ENCODE measurements around the gene SOX6. TPM values are rescaled to one million over a fixed set of nuclear protein-coding genes. Genes with fewer than 3 reads are reported as not detected.

Gene SOX6
- total RNA-seq, 1 donor from 2014 or later: 8.3 TPM

DNA sequence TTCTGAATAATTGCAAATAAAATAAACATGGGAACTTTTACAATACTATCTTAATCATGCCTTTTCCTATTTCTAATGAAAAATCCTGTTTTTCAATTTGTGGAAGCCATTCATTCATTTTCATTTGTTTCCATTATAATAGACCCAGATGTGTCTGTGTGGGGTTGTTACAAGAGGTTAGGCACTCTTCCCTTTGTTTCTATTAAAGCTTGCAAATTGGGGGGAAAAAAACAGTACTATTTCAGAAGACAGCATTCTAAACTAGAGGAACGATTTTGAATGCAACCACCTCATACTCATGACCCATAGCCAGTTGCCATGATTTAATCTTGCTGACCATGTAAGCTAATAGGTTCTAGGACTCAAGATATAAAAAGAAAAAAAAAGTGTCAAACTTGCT lies 175.5 kb downstream of the SOX6 start:
- Histone ChIP-seq H3K9me3 (no peaks in the 10 kb centered on the region), H3K27me3 (no peaks in the 10 kb centered on the region), H3K4me3 (no peak overlapping the region), H3K27ac (no peak overlapping the region), H3K36me3 (no peaks in the 10 kb centered on the region), H3K4me1 (no peaks in the 10 kb centered on the region)
- TF ChIP-seq, protein P1, sequence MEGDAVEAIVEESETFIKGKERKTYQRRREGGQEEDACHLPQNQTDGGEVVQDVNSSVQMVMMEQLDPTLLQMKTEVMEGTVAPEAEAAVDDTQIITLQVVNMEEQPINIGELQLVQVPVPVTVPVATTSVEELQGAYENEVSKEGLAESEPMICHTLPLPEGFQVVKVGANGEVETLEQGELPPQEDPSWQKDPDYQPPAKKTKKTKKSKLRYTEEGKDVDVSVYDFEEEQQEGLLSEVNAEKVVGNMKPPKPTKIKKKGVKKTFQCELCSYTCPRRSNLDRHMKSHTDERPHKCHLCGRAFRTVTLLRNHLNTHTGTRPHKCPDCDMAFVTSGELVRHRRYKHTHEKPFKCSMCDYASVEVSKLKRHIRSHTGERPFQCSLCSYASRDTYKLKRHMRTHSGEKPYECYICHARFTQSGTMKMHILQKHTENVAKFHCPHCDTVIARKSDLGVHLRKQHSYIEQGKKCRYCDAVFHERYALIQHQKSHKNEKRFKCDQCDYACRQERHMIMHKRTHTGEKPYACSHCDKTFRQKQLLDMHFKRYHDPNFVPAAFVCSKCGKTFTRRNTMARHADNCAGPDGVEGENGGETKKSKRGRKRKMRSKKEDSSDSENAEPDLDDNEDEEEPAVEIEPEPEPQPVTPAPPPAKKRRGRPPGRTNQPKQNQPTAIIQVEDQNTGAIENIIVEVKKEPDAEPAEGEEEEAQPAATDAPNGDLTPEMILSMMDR (IDR thresholded peaks at IDR 0.05): no peak
- ATAC-seq (no peak), DNase-seq (no peak)
- intact Hi-C loops (cut with DNase I): no loop called here

DNA sequence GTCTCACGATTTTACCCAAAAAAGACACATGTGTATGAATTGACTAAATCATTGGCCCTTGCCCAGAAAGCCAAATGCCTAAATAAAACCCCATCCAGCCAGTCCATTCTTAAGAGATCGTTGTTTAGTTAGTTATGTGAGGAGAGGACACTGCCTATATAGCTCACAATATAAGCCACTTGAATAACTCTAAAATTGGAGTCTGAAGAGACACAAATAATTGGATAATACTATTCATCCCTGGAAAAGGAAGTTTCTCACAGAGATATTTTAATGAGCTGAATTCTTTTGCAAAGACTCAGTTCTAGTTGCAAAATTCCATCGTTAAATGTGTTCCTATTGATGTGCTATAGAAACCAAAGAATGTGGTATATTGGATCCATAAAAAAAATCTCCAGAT lies 176.7 kb downstream of the SOX6 start:
- ATAC-seq: no peak
- no peak for DNase-seq
- TF ChIP-seq, protein P1 (IDR thresholded peaks at IDR 0.05): no peak
- H3K36me3 ChIP-seq: no peaks in the 10 kb centered on the region
- intact Hi-C loops (cut with DNase I): no loop called here
- no peaks in the 10 kb centered on the region for H3K9me3 ChIP-seq
- H3K27ac ChIP-seq: no peak overlapping the region
- no peaks in the 10 kb centered on the region for H3K4me1 ChIP-seq
- H3K27me3 ChIP-seq: no peaks in the 10 kb centered on the region
- no peak overlapping the region for H3K4me3 ChIP-seq

DNA sequence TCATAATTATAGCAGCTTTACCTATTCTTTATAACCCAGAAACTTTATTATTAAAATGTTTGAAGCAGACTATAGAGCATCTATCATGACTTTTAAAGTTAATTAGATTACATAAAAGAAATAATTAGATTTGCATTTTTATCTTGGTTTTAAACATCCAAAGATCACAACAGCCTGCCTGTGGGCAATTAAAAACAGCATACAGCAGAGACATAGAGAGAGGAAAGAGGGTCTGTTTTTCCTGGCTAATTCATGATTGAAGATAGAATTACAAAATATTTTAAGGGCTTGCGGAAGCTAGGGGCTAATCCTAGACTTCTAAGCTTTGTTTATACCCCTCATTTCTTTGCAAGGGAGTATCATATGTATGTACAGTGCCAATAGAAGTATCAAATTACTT lies 178.1 kb downstream of the SOX6 start:
- no peaks in the 10 kb centered on the region for H3K9me3 ChIP-seq
- TF ChIP-seq, protein P1 (IDR thresholded peaks at IDR 0.05): no peak
- ATAC-seq (no peak), DNase-seq (no peak)
- no peak overlapping the region for H3K27ac ChIP-seq
- H3K4me1 ChIP-seq: no peaks in the 10 kb centered on the region
- H3K4me3 ChIP-seq: no peak overlapping the region
- H3K36me3 ChIP-seq: no peaks in the 10 kb centered on the region
- H3K27me3 ChIP-seq: no peaks in the 10 kb centered on the region
- intact Hi-C loops (cut with DNase I): no loop called here

DNA sequence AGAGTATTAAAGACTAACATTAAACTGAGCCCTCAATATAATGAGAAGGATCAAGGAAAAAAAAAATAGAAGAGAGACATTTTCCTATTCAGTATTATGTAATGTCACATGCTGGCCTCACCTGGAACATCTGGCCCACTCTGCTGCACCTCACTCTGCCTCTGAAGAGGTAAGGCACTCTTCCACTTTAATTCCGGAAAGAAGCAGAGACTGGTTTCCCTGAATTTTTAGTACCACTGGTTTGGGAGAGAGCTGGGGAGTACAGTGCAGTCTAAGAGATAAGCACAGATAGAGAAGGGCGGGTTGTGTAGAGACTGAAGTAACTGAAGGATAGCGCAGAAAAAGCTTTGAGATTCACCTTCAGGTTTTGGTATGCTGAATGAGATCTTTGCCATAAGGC lies 178.7 kb downstream of the SOX6 start:
- ATAC-seq (no peak), DNase-seq (no peak)
- Histone ChIP-seq H3K27ac (no peak overlapping the region), H3K4me3 (no peak overlapping the region), H3K9me3 (no peaks in the 10 kb centered on the region), H3K4me1 (no peaks in the 10 kb centered on the region), H3K36me3 (no peaks in the 10 kb centered on the region), H3K27me3 (no peaks in the 10 kb centered on the region)
- intact Hi-C loops (cut with DNase I): no loop called here
- TF ChIP-seq, protein P1 (IDR thresholded peaks at IDR 0.05): no peak

DNA sequence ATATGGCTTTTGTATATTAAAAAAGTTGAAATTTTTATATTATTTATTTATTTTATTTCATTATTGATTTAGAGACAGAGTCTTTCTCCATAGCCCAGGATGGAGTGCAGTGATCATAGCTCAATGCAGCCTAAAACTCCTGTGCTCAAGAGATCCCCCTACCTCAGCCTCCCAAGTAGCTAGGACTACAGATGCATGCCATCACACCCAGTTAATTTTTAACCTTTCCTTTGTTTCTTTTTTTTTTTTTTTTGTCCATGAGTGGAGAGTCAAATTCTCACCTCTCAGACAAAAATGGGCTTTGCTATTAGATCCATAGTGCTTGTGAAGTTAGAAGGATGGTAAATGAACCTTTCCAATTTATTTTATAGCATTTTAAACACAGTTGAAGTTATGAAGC lies 182.5 kb downstream of the SOX6 start:
- no peaks in the 10 kb centered on the region for H3K4me1 ChIP-seq
- H3K27me3 ChIP-seq: no peaks in the 10 kb centered on the region
- intact Hi-C loops (cut with DNase I): no loop called here
- TF ChIP-seq, protein P1 (IDR thresholded peaks at IDR 0.05): no peak
- H3K4me3 ChIP-seq: no peak overlapping the region
- no peak for DNase-seq
- no peaks in the 10 kb centered on the region for H3K36me3 ChIP-seq
- H3K27ac ChIP-seq: no peak overlapping the region
- no peak for ATAC-seq
- no peaks in the 10 kb centered on the region for H3K9me3 ChIP-seq

DNA sequence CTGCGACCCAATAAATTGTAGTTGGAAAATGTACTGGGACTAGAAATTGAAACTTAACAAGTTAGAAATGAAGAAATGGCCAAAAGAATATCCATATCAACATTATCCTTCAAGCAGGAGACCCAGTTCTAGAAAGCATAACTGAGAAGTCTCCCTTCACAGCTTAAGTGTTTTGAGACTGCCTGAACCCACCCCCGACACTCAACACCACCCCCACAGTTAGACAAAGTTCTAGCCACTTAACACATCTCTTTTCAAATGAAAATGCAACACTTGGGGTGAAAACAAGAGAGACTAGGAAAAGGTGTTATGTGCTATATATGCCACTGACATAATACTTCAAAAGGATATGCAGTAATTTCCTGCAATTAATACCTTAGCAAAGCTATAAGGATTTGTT lies 184.5 kb downstream of the SOX6 start:
- Histone ChIP-seq H3K4me3 (no peak overlapping the region), H3K27me3 (no peaks in the 10 kb centered on the region), H3K36me3 (no peaks in the 10 kb centered on the region), H3K27ac (no peak overlapping the region), H3K9me3 (no peaks in the 10 kb centered on the region), H3K4me1 (no peaks in the 10 kb centered on the region)
- ATAC-seq (no peak), DNase-seq (no peak)
- TF ChIP-seq, protein P1 (IDR thresholded peaks at IDR 0.05): no peak
- intact Hi-C loops (cut with DNase I): no loop called here
